ENCODE data around the gene KCNAB3. TPM values are rescaled to one million over a fixed set of nuclear protein-coding genes. Genes with fewer than 3 reads are reported as not detected.

KCNAB3 gene
- total RNA-seq, 1 donor from 2014 or later, result 19.9 TPM

GRCh38 chr17:7940034-7940433 is 10.4 kb upstream of the KCNAB3 start:
- Mint-ChIP-seq H3K36me3 (ENCODE audit: low read depth) (peaks cover 10% of the 10 kb centered on the region), H3K27ac (ENCODE audit: unreplicated experiment) (no peak overlapping the region), H3K4me1 (peaks cover 5% of the 10 kb centered on the region), H3K4me3 (no peak overlapping the region), H3K9me3 (no peaks in the 10 kb centered on the region), H3K27me3 (ENCODE audit: low read depth) (no peaks in the 10 kb centered on the region)
- no peak for DNase-seq (ENCODE audit: low read depth, low spot score)
- no peak for TF ChIP-seq CTCF (conservative IDR thresholded peaks at IDR 0.05)

- Mint-ChIP-seq H3K27me3 (ENCODE audit: low read depth) (no peaks in the 10 kb centered on the region), H3K36me3 (ENCODE audit: low read depth) (peaks cover 10% of the 10 kb centered on the region), H3K27ac (ENCODE audit: unreplicated experiment) (no peak overlapping the region)
Observed at GRCh38 chr17:7935859-7936258, 6.2 kb upstream of the KCNAB3 start.

GRCh38 chr17:7932949-7933348 is 3.3 kb upstream of the KCNAB3 start:
- H3K4me3 Mint-ChIP-seq, result peak overlapping the region; percentile 99
- H3K36me3 Mint-ChIP-seq (ENCODE audit: low read depth), result peaks cover 5% of the 10 kb centered on the region
- peak overlapping the region; percentile 99 for H3K27ac Mint-ChIP-seq (ENCODE audit: unreplicated experiment)
- H3K27me3 Mint-ChIP-seq (ENCODE audit: low read depth), result peaks cover 7% of the 10 kb centered on the region
- peak; percentile 30 for DNase-seq (ENCODE audit: low read depth, low spot score)
- peak; percentile 27 for TF ChIP-seq CTCF (conservative IDR thresholded peaks at IDR 0.05)
- no peaks in the 10 kb centered on the region for H3K9me3 Mint-ChIP-seq
- H3K4me1 Mint-ChIP-seq, result peaks cover 50% of the 10 kb centered on the region

More at GRCh38 chr17:7935859-7936258, 6.2 kb upstream of the KCNAB3 start:
- peak overlapping the region; percentile 50 for H3K4me3 Mint-ChIP-seq
- H3K4me1 Mint-ChIP-seq, result peaks cover 38% of the 10 kb centered on the region
- H3K9me3 Mint-ChIP-seq, result no peaks in the 10 kb centered on the region
- DNase-seq (ENCODE audit: low read depth, low spot score), result no peak
- TF ChIP-seq CTCF (conservative IDR thresholded peaks at IDR 0.05), result no peak

- Mint-ChIP-seq H3K36me3 (ENCODE audit: low read depth) (peaks cover 5% of the 10 kb centered on the region), H3K27ac (ENCODE audit: unreplicated experiment) (peak overlapping the region; percentile 99)
Observed at GRCh38 chr17:7932483-7932891, 2.8 kb upstream of the KCNAB3 start.

GRCh38 chr17:7931709-7932482 is 2.2 kb upstream of the KCNAB3 start, which contains the start of the genes CNTROB and TRAPPC1:
Gene CNTROB, plus strand, starts transcription at chr17:7932206. Its CDS starts 874 bp downstream, at chr17:7933080.
Gene TRAPPC1, minus strand, starts transcription at chr17:7931946. Its CDS starts 117 bp downstream, at chr17:7931829.
- peaks cover 50% of the 10 kb centered on the region for H3K4me1 Mint-ChIP-seq
- H3K4me3 Mint-ChIP-seq, result peak within 1 kb of the TSS; percentile 99
- no peaks in the 10 kb centered on the region for H3K9me3 Mint-ChIP-seq
- TF ChIP-seq CTCF (conservative IDR thresholded peaks at IDR 0.05), result no peak
- H3K27me3 Mint-ChIP-seq (ENCODE audit: low read depth), result peaks cover 11% of the 10 kb centered on the region
- H3K36me3 Mint-ChIP-seq (ENCODE audit: low read depth), result peaks cover 2% of the 10 kb centered on the region
- peak within 1 kb of the TSS; percentile 99 for H3K27ac Mint-ChIP-seq (ENCODE audit: unreplicated experiment)
- DNase-seq (ENCODE audit: low read depth, low spot score), result peak; percentile 97

More at GRCh38 chr17:7932483-7932891, 2.8 kb upstream of the KCNAB3 start:
- no peaks in the 10 kb centered on the region for H3K9me3 Mint-ChIP-seq
- H3K27me3 Mint-ChIP-seq (ENCODE audit: low read depth), result peaks cover 9% of the 10 kb centered on the region
- peak overlapping the region; percentile 99 for H3K4me3 Mint-ChIP-seq
- H3K4me1 Mint-ChIP-seq, result peaks cover 50% of the 10 kb centered on the region
- no peak for DNase-seq (ENCODE audit: low read depth, low spot score)
- no peak for TF ChIP-seq CTCF (conservative IDR thresholded peaks at IDR 0.05)
